Activated CD4-positive, CD25-positive, alpha-beta regulatory T cell treated with anti-CD3 and anti-CD28 coated beads, Interleukin-2, amount 50 U/mL, for 24 hours (primary cell): ENCODE measurements around the gene KRTAP10-1.

Experiments
- ATAC-seq, 2 donors: fragments of 150-1000 bp; cut with Tn5 transposase; one replicate each; pipeline ENCODE4 v1.10.0; 2021; ENCODE audit warnings: mild to moderate bottlenecking in 1 of 2, moderate library complexity in 1 of 2

The KRTAP10-1 gene

GRCh38 chr21:44527156-44527982 lies 12.6 kb downstream of the KRTAP10-1 start:
- no peak for ATAC-seq

- ATAC-seq, result no peak
Measured at GRCh38 chr21:44526096-44526997, 13.6 kb downstream of the KRTAP10-1 start.

- ATAC-seq, result no peak
Measured at GRCh38 chr21:44525391-44526095, 14.5 kb downstream of the KRTAP10-1 start.

- ATAC-seq, result peak; percentile 21 to 32
Measured at GRCh38 chr21:44524414-44525371, 15.3 kb downstream of the KRTAP10-1 start.

GRCh38 chr21:44523567-44524413 lies 16.2 kb downstream of the KRTAP10-1 start:
- ATAC-seq, result peak in 1 of 2 donors; percentile 28

GRCh38 chr21:44522753-44523204 lies 17.2 kb downstream of the KRTAP10-1 start:
- ATAC-seq, result no peak

- no peak for ATAC-seq
Measured at GRCh38 chr21:44521928-44522752, 17.9 kb downstream of the KRTAP10-1 start.

- no peak for ATAC-seq
Measured at GRCh38 chr21:44521301-44521927, 18.6 kb downstream of the KRTAP10-1 start.

- ATAC-seq, result no peak
Measured at GRCh38 chr21:44520326-44521300, 19.4 kb downstream of the KRTAP10-1 start.

- ATAC-seq, result no peak
Measured at GRCh38 chr21:44519346-44520325, 20.4 kb downstream of the KRTAP10-1 start.

- ATAC-seq, result no peak
Measured at GRCh38 chr21:44518686-44519085, 21.3 kb downstream of the KRTAP10-1 start.

GRCh38 chr21:44517175-44517899 lies 22.7 kb downstream of the KRTAP10-1 start:
- peak in 1 of 2 donors; percentile 48 for ATAC-seq

- ATAC-seq, result no peak
Measured at GRCh38 chr21:44516828-44517174, 23.2 kb downstream of the KRTAP10-1 start.

GRCh38 chr21:44516342-44516741 lies 23.7 kb downstream of the KRTAP10-1 start:
- ATAC-seq, result no peak

GRCh38 chr21:44515359-44516165 lies 24.4 kb downstream of the KRTAP10-1 start:
- no peak for ATAC-seq
